Globus pallidus (tissue), 1 donor: ENCODE measurements around the gene CLIP2.
"Not testable (repeated sequence)": the region's sequence is repeated elsewhere in the genome, so short reads cannot be mapped to it uniquely, and the experiment has no call there.

ENCODE experiments used
- DNase-seq: peaks from one replicate; pipeline ENCODE4 v3.0.0-alpha.2; 2015; ENCODE audit warnings: low spot score

The CLIP2 gene

GRCh38 chr7:74371381-74372341 is 82.5 kb downstream of the CLIP2 start:
- peak; percentile 94 for DNase-seq

GRCh38 chr7:74372511-74373111 is 83.4 kb downstream of the CLIP2 start:
- DNase-seq, result peak; percentile 84

- no peak for DNase-seq
These were observed 84.3 kb downstream of the CLIP2 start for GRCh38 chr7:74373536-74373935.

- no peak for DNase-seq
These were observed 86.6 kb downstream of the CLIP2 start for GRCh38 chr7:74375726-74376220.

GRCh38 chr7:74376256-74377036 is 87.2 kb downstream of the CLIP2 start:
- no peak for DNase-seq

GRCh38 chr7:74379938-74380337 is 90.7 kb downstream of the CLIP2 start:
- DNase-seq, result peak; percentile 92

- DNase-seq, result no peak
These were observed 91.5 kb downstream of the CLIP2 start for GRCh38 chr7:74380720-74381119.

GRCh38 chr7:74384086-74384485 is 94.9 kb downstream of the CLIP2 start:
- DNase-seq, result not testable (repeated sequence)

- DNase-seq, result not testable (repeated sequence)
These were observed 95.6 kb downstream of the CLIP2 start for GRCh38 chr7:74384854-74385253.

- DNase-seq, result no peak
These were observed 98.4 kb downstream of the CLIP2 start for GRCh38 chr7:74387606-74388005.

- DNase-seq, result no peak
These were observed 99.7 kb downstream of the CLIP2 start for GRCh38 chr7:74388880-74389415.

GRCh38 chr7:74393722-74394121 is 104.5 kb downstream of the CLIP2 start:
- DNase-seq, result peak; percentile 59

GRCh38 chr7:74394601-74395000 is 105.4 kb downstream of the CLIP2 start:
- peak; percentile 40 for DNase-seq

GRCh38 chr7:74395745-74396311 is 106.6 kb downstream of the CLIP2 start:
- no peak for DNase-seq

GRCh38 chr7:74396993-74397392 is 107.8 kb downstream of the CLIP2 start:
- DNase-seq, result no peak

- no peak for DNase-seq
These were observed 109.2 kb downstream of the CLIP2 start for GRCh38 chr7:74398426-74398825.

GRCh38 chr7:74399006-74399405 is 109.8 kb downstream of the CLIP2 start:
- no peak for DNase-seq

- no peak for DNase-seq
These were observed 111.4 kb downstream of the CLIP2 start for GRCh38 chr7:74400420-74401136.

GRCh38 chr7:74401137-74401859 is 112.1 kb downstream of the CLIP2 start:
- DNase-seq, result peak; percentile 46

GRCh38 chr7:74402668-74403067 is 113.5 kb downstream of the CLIP2 start:
- not testable (repeated sequence) for DNase-seq
